ENCODE data around the gene KRT76. TPM values are rescaled to one million over a fixed set of nuclear protein-coding genes. Genes with fewer than 3 reads are reported as not detected.

KRT76 gene
- total RNA-seq, 1 experiment from 2014 or later = not detected

GRCh38 chr12:52720365-52720886, 56.7 kb downstream of the KRT76 start:
- no peak overlapping the region for H2BK12ac ChIP-seq (ENCODE audit: insufficient read length, low read depth, low read length)
- no peaks in the 10 kb centered on the region for H3K23me2 ChIP-seq (ENCODE audit: insufficient read length, low read depth, low read length, poor library complexity, severe bottlenecking)
- no peak for TF ChIP-seq CTCF (conservative IDR thresholded peaks at IDR 0.05)
- no peak overlapping the region for H3K27ac ChIP-seq (ENCODE audit: insufficient read length, low read depth, low read length)
- H2BK120ac ChIP-seq (ENCODE audit: low read depth, low read length, poor library complexity, severe bottlenecking) = no peak overlapping the region
- Mint-ChIP-seq H3K36me3 (ENCODE audit: insufficient read depth in 1 of 3, low read depth in 3 of 3) (no peaks in the 10 kb centered on the region), H3K4me1 (peaks cover 0 to 3% of the 10 kb centered on the region in 2 experiments; a peak in 2 of 4 replicates), H3K4me3 (no peak overlapping the region), H3K27ac (no peak overlapping the region), H3K9me3 (peaks cover 0 to 2% of the 10 kb centered on the region in 2 experiments; a peak in 2 of 5 replicates), H3K27me3 (ENCODE audit: low read depth) (peaks cover 33% of the 10 kb centered on the region)
- H2AK5ac ChIP-seq (ENCODE audit: insufficient read length, low read length) = no peak overlapping the region
- no peak overlapping the region for H2BK15ac ChIP-seq (ENCODE audit: low read depth, low read length)
- H2BK20ac ChIP-seq (ENCODE audit: low read depth, low read length, poor library complexity, severe bottlenecking) = no peak overlapping the region
- no peak for DNase-seq
- H4K91ac ChIP-seq (ENCODE audit: insufficient read length, low read depth, low read length) = no peak overlapping the region
- H4K8ac ChIP-seq (replicated peaks; ENCODE audit: insufficient read length, low read depth, low read length) = no peak overlapping the region
- no peak overlapping the region for H3K56ac ChIP-seq (ENCODE audit: insufficient read length, low read depth, low read length)
- no peak overlapping the region for H3K9ac ChIP-seq (ENCODE audit: extremely low read depth, insufficient read length, low read length)
- H2BK5ac ChIP-seq (ENCODE audit: insufficient read length, low read length) = no peak overlapping the region
- WGBS (ENCODE audit: extremely low coverage, insufficient read length, low lambda C conversion rate) = no CpG with 5 or more reads among the region's 8 CpGs
- H3K79me2 ChIP-seq (ENCODE audit: insufficient read depth, low read length) = no peaks in the 10 kb centered on the region
- no peaks in the 10 kb centered on the region for H4K20me1 ChIP-seq (ENCODE audit: control insufficient read depth, insufficient read depth, insufficient read length)
- no peaks in the 10 kb centered on the region; the same call in 1 of the 2 replicates for H3K27me3 ChIP-seq (ENCODE audit: insufficient read depth, low read length)
- no peak overlapping the region for H3K4ac ChIP-seq (ENCODE audit: low read depth, low read length)
- H3K79me1 ChIP-seq (ENCODE audit: insufficient read depth, low read depth, low read length, poor library complexity, severe bottlenecking) = no peaks in the 10 kb centered on the region
- H3K23ac ChIP-seq (ENCODE audit: insufficient read length, low read depth, low read length) = no peak overlapping the region
- no peak overlapping the region for H4K5ac ChIP-seq (ENCODE audit: insufficient read length, low read depth, low read length)
- H3T11ph ChIP-seq (ENCODE audit: low read length) = no peak overlapping the region
- no peak overlapping the region for H3K18ac ChIP-seq (ENCODE audit: insufficient read length, low read depth, low read length)
- no peaks in the 10 kb centered on the region for H3K4me1 ChIP-seq (ENCODE audit: insufficient read depth, low read length)
- H2AFZ ChIP-seq (ENCODE audit: low read length) = no peak overlapping the region
- no peak overlapping the region for H3K4me2 ChIP-seq (ENCODE audit: insufficient read depth, insufficient read length, low read length)
- no peaks in the 10 kb centered on the region for H3K9me3 ChIP-seq (ENCODE audit: control insufficient read depth, low read depth, low read length)
- no peak overlapping the region for H3K14ac ChIP-seq (ENCODE audit: insufficient read depth, low read length)

Other genes starting within 250 kb of the KRT76 start
- not detected in 2 replicates for gene KRT71, start 224.2 kb downstream of the KRT76 start, total RNA-seq (2021)
- not detected in 2 replicates for gene KRT74, start 203.5 kb downstream of the KRT76 start, total RNA-seq (2021)
- not detected in 2 replicates for gene KRT72, start 175.9 kb downstream of the KRT76 start, total RNA-seq (2021)
- not detected in 2 replicates for gene KRT73, start 158.8 kb downstream of the KRT76 start, total RNA-seq (2021)
- not detected in 2 replicates for gene KRT2, start 125.1 kb downstream of the KRT76 start, total RNA-seq (2021)
- gene KRT1, start 96.9 kb downstream of the KRT76 start, total RNA-seq (2021) = not detected in 2 replicates
- not detected in 2 replicates for gene KRT77, start 73.8 kb downstream of the KRT76 start, total RNA-seq (2021)
- not detected in 2 replicates for gene KRT3, start 18.8 kb upstream of the KRT76 start, total RNA-seq (2021)
- gene KRT4, start 36.8 kb upstream of the KRT76 start, total RNA-seq (2021) = not detected in 2 replicates
- not detected in 2 replicates for gene KRT79, start 57.0 kb upstream of the KRT76 start, total RNA-seq (2021)
- not detected in 2 replicates for gene KRT78, start 71.6 kb upstream of the KRT76 start, total RNA-seq (2021)
- gene KRT8, start 127.7 kb upstream of the KRT76 start, total RNA-seq (2021) = 244 and 247 TPM in 2 replicates
- gene KRT18, start 171.8 kb upstream of the KRT76 start, total RNA-seq (2021) = 245 and 263 TPM in 2 replicates
- gene EIF4B, start 229.1 kb upstream of the KRT76 start, total RNA-seq (2021) = 713 and 723 TPM in 2 replicates

All from H9 (cell line).